Liver (tissue), 3 donors: ENCODE data around the gene ADH1C.

Experiments used
- CTCF ChIP-seq: fragments of 150-350 bp; IDR thresholded peaks from 2 replicates; pipeline ENCODE4 v1.5.1; 2017; ENCODE audit warnings: improper control_type of control experiment, low read depth, low read length; ENCODE audit not compliant: missing input control
- EGR1 ChIP-seq, 2 donors: IDR thresholded peaks; 2 replicates each; pipeline ENCODE4 v1.6.1; 2016 to 2018; ENCODE audit warnings: antibody characterized with exemption in 2 of 2, low read depth in 2 of 2
- MAX ChIP-seq: IDR thresholded peaks from 2 replicates; pipeline ENCODE4 v1.6.1; 2016; ENCODE audit warnings: antibody characterized with exemption
- REST ChIP-seq: IDR thresholded peaks from 2 replicates; pipeline ENCODE4 v1.6.1; 2016; ENCODE audit warnings: antibody characterized with exemption, mild to moderate bottlenecking
- TAF1 ChIP-seq: conservative IDR thresholded peaks from 2 replicates; pipeline ENCODE4 v1.6.1; 2016; ENCODE audit warnings: antibody characterized with exemption, mild to moderate bottlenecking
- donor health status: healthy.
- donor health status: healthy.

- no peak for TF ChIP-seq TAF1
- TF ChIP-seq MAX = no peak
- TF ChIP-seq CTCF = no peak
- TF ChIP-seq EGR1 (IDR thresholded peaks at IDR 0.05; ENCODE audit: low read depth in 2 of 2) = no peak
- TF ChIP-seq REST = no peak
Observed at GRCh38 chr4:99378876-99379275, 26.3 kb upstream of the ADH1C start.
